DOHH2 (cell line): ENCODE data around the gene DOCK1.

Experiments
- H3F3A ChIP-seq: fragments of 200-600 bp; sonication (generic), shearing (Covaris generic); 2 replicates; pipeline ENCODE4 v1.6.0; 2016; ENCODE audit warnings: antibody characterized with exemption, mild to moderate bottlenecking; ENCODE audit not compliant: control insufficient read depth, insufficient read depth
- H3K27ac ChIP-seq: fragments of 200-600 bp; sonication (generic); 2 replicates; pipeline ENCODE4 v1.5.1; 2014; ENCODE audit warnings: low read depth, mild to moderate bottlenecking, low read length, moderate library complexity
- H3K27me3 ChIP-seq: fragments of 200-600 bp; sonication (generic); 2 replicates; pipeline ENCODE4 v1.6.1; 2014; ENCODE audit warnings: mild to moderate bottlenecking, low read length, mixed read lengths; ENCODE audit not compliant: control insufficient read depth
- H3K36me3 ChIP-seq: fragments of 200-600 bp; sonication (generic); 2 replicates; pipeline ENCODE4 v1.6.1; 2014; ENCODE audit warnings: mild to moderate bottlenecking, low read length, moderate library complexity, mixed read lengths; ENCODE audit not compliant: control insufficient read depth
- H3K4me1 ChIP-seq: fragments of 200-600 bp; sonication (generic); 2 replicates; pipeline ENCODE4 v1.6.1; 2014; ENCODE audit warnings: mild to moderate bottlenecking, low read length, mixed read lengths; ENCODE audit not compliant: control insufficient read depth
- H3K4me2 ChIP-seq: fragments of 200-600 bp; sonication (generic); 2 replicates; pipeline ENCODE4 v1.6.0; 2014; ENCODE audit warnings: mild to moderate bottlenecking, low read length, moderate library complexity
- H3K4me3 ChIP-seq: fragments of 200-600 bp; sonication (generic); 2 replicates; pipeline ENCODE4 v1.5.1; 2014; ENCODE audit warnings: mild to moderate bottlenecking, low read length, mixed read lengths
- H3K79me2 ChIP-seq: fragments of 200-600 bp; sonication (generic); 2 replicates; pipeline ENCODE4 v1.6.1; 2014; ENCODE audit warnings: mild to moderate bottlenecking, low read length, mixed read lengths; ENCODE audit not compliant: control insufficient read depth
- H3K9me2 ChIP-seq: fragments of 200-600 bp; sonication (generic); replicated peaks from 2 replicates; pipeline ENCODE4 v1.6.1; 2014; ENCODE audit warnings: mild to moderate bottlenecking, low read length, mixed read lengths; ENCODE audit not compliant: control insufficient read depth
- H3K9me3 ChIP-seq: fragments of 200-600 bp; sonication (generic); 2 replicates; pipeline ENCODE4 v1.6.1; 2014; ENCODE audit warnings: antibody characterized with exemption, low read length, mixed read lengths; ENCODE audit not compliant: control insufficient read depth, insufficient read depth
- H4K20me1 ChIP-seq: fragments of 200-600 bp; sonication (generic); 2 replicates; pipeline ENCODE4 v1.6.0; 2014; ENCODE audit warnings: low read depth, mild to moderate bottlenecking, antibody characterized with exemption, low read length, moderate library complexity; ENCODE audit not compliant: control insufficient read depth, insufficient read depth
- CTCF ChIP-seq: fragments of 200-600 bp; sonication (generic); IDR thresholded peaks from one replicate; pipeline ENCODE4 v1.5.1; 2014; ENCODE audit warnings: antibody characterized with exemption, mild to moderate bottlenecking, low read depth, low read length; ENCODE audit not compliant: poor library complexity, severe bottlenecking
- EZH2phosphoT487 ChIP-seq: fragments of 200-600 bp; sonication (generic); IDR thresholded peaks from 2 replicates; pipeline ENCODE4 v1.6.1; 2017; ENCODE audit warnings: borderline replicate concordance, mild to moderate bottlenecking, antibody characterized with exemption, low read length, moderate library complexity, mixed read lengths

DOCK1 gene

GRCh38 chr10:127468632-127469031 is 563.4 kb downstream of the DOCK1 start:
- H3K9me2 ChIP-seq = no peaks in the 10 kb centered on the region
- H3K4me3 ChIP-seq = no peak overlapping the region
- H3K27me3 ChIP-seq = no peaks in the 10 kb centered on the region
- no peaks in the 10 kb centered on the region for H3K4me1 ChIP-seq
- H3F3A ChIP-seq = no peaks in the 10 kb centered on the region
- H3K36me3 ChIP-seq = no peaks in the 10 kb centered on the region
- no peak overlapping the region for H3K27ac ChIP-seq
- TF ChIP-seq EZH2phosphoT487 = no peak
- no peak for TF ChIP-seq CTCF
- peaks cover 4% of the 10 kb centered on the region; the same call in 1 of the 2 replicates for H3K9me3 ChIP-seq
- H3K79me2 ChIP-seq = no peaks in the 10 kb centered on the region
- no peak overlapping the region for H3K4me2 ChIP-seq
- H4K20me1 ChIP-seq = no peaks in the 10 kb centered on the region

GRCh38 chr10:127470911-127471310 is 565.7 kb downstream of the DOCK1 start:
- H3F3A ChIP-seq = no peaks in the 10 kb centered on the region
- H3K36me3 ChIP-seq = no peaks in the 10 kb centered on the region
- H3K27me3 ChIP-seq = no peaks in the 10 kb centered on the region
- H3K9me3 ChIP-seq = peaks cover 4% of the 10 kb centered on the region; the same call in 1 of the 2 replicates
- H4K20me1 ChIP-seq = no peaks in the 10 kb centered on the region
- H3K4me3 ChIP-seq = no peak overlapping the region
- no peaks in the 10 kb centered on the region for H3K4me1 ChIP-seq
- TF ChIP-seq EZH2phosphoT487 = no peak
- no peak for TF ChIP-seq CTCF
- H3K79me2 ChIP-seq = no peaks in the 10 kb centered on the region
- H3K9me2 ChIP-seq = no peaks in the 10 kb centered on the region
- no peak overlapping the region for H3K27ac ChIP-seq
- no peak overlapping the region for H3K4me2 ChIP-seq

- Histone ChIP-seq H3K36me3 (no peaks in the 10 kb centered on the region), H3K4me2 (no peak overlapping the region), H3K4me1 (no peaks in the 10 kb centered on the region), H3F3A (no peaks in the 10 kb centered on the region), H4K20me1 (no peaks in the 10 kb centered on the region), H3K27me3 (no peaks in the 10 kb centered on the region), H3K4me3 (no peak overlapping the region), H3K9me2 (no peaks in the 10 kb centered on the region), H3K79me2 (no peaks in the 10 kb centered on the region), H3K27ac (no peak overlapping the region), H3K9me3 (peaks cover 4% of the 10 kb centered on the region; the same call in 1 of the 2 replicates)
- TF ChIP-seq EZH2phosphoT487 (no peak), CTCF (no peak)
These were observed 567.7 kb downstream of the DOCK1 start for GRCh38 chr10:127472976-127473375.

GRCh38 chr10:127474501-127474900 is 569.3 kb downstream of the DOCK1 start:
- no peak for TF ChIP-seq CTCF
- TF ChIP-seq EZH2phosphoT487 = no peak
- no peaks in the 10 kb centered on the region for H3K9me3 ChIP-seq
- H3K79me2 ChIP-seq = no peaks in the 10 kb centered on the region
- no peak overlapping the region for H3K4me3 ChIP-seq
- H3K36me3 ChIP-seq = no peaks in the 10 kb centered on the region
- no peaks in the 10 kb centered on the region for H3K9me2 ChIP-seq
- no peaks in the 10 kb centered on the region for H3K4me1 ChIP-seq
- no peak overlapping the region for H3K4me2 ChIP-seq
- no peak overlapping the region for H3K27ac ChIP-seq
- H4K20me1 ChIP-seq = no peaks in the 10 kb centered on the region
- no peaks in the 10 kb centered on the region for H3K27me3 ChIP-seq
- H3F3A ChIP-seq = no peaks in the 10 kb centered on the region
